GM19193 (cell line): Measurements from ENCODE around the gene WNT7B.

ENCODE experiments used
- POLR2A ChIP-seq: IDR thresholded peaks from 4 replicates; pipeline ENCODE4 v1.6.1; 2011; ENCODE audit not compliant: insufficient read depth, insufficient read length; ENCODE audit errors: extremely low read depth

Gene WNT7B

GRCh38 chr22:46001426-46002106 is 24.6 kb upstream of the WNT7B start:
- no peak for TF ChIP-seq POLR2A

DNA sequence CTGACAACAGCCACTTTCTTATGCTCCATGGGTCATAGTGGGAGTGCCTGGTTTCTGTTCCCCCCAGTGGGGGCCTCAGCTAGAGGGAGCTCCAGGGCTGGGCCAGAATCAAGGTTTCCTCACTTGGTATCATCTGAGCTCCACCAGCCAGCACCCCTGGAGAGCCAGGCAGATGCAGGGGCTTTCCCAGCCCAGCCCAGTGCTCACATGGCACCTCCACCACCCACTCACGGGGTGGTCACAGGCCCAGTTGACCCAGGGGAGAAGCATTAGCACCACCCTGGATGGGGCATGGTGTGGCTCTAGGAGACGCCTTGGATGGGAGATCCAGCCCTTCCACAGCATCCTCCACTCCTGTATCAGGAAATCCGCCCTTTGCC is 24.1 kb upstream of the WNT7B start:
- no peak for TF ChIP-seq POLR2A

DNA sequence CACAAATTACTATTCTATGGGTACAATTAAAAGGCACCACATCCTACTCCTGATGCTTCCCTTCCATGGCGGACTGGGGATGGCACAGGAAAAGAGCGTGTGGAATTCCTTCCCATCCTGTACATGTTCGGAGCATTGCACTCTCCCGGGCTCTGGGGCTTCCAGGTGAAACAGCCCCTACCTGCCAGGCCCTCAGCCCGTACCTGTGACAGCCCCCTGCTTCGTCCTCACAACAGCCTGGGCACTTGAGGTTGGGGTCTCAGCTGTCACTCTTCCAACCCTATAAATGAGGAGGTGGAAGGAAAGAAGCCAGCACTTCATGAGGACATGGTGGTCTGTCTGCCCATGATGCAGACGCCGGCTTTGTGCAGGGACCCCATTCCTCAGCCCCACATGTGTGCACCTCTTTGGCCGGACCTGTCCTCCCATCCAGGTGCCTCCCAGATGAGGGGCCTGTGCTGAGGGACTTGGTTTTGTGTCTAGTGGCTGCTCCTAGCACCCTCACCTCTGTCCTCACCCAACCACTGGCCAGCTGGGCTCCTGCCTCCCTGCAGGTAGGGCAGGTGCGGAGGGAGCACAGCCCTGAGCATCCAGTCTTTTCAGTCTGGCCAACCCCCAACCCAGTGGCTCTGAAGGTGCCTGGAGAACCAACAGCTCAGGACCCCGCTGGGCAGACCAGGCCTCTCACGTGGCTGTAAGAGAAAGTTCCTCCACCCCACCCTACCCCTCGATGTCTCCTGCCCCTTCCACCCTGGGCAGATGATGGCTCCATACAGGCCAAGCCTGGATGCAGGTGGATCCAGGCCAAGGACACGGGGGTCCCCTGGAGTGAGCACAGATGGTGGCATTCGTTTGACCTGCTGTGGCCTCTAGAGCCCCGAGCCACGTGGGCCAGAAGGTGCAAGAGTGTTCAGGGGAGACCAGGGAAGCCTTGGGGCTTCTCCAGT is 23.4 kb upstream of the WNT7B start:
- TF ChIP-seq POLR2A: no peak

DNA sequence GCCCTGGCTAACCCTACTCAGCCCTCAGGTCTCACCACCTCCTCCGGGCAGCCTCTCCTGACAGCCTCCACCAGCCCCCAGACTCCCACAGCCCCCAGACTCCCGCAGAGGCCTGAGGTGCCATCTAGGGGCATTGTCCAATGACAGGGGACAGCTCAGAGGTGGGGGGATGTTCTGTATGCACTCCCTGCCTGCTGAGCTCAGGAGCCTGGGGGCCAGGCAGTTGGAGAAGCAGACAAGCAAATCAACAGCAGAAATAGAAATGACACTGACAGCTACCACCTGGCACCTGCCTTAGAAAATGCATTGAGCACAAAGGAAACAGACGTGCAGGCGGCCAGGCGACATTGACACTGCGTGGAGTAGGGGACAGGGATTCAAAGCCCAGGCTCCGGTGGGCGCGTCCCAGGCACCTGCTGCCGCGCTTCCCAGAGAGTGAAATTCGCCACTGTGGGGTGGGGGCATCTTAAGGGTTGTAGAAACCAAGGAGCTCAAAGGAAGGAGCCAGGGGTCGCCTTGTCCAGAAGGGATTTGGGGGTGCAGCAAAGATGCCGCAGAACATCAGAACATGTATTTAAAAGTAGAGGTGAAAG is 22.5 kb upstream of the WNT7B start:
- TF ChIP-seq POLR2A: no peak

DNA sequence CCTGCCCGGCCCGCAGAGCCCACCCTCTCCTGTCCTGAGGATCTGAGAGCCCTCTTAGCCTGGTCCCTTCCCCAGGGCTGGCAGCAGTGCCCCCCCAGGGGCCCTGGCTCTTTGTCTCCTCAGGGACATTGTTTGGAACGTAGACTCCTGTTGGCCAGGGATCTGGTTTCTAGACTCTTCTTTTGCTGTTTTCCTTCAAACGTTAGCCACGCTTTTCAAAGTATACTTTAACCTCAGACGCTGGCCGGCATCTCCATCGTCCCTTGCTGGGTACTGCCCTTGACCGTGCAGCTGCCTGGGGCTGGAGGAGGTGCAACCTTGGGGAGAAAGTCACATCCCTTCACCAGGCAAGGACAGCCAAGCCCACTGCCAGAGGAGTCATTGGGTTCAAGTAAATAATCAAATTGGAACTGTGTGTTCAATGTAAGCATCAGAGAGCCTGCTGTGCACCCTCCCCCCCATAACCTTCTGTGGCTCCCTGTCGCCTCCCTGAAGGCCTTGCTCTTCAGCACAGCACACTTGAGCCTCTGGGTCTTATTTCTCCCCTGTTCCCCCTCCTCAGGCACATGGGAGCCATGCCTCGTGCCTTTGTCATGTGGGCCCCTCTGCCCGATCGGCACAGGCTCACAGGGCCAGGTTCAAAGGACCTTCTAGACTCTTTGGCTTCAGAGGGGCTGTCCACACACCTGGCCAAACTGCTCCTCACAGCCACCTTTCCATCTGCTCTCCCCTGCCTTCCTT is 21.8 kb upstream of the WNT7B start:
- no peak for TF ChIP-seq POLR2A

DNA sequence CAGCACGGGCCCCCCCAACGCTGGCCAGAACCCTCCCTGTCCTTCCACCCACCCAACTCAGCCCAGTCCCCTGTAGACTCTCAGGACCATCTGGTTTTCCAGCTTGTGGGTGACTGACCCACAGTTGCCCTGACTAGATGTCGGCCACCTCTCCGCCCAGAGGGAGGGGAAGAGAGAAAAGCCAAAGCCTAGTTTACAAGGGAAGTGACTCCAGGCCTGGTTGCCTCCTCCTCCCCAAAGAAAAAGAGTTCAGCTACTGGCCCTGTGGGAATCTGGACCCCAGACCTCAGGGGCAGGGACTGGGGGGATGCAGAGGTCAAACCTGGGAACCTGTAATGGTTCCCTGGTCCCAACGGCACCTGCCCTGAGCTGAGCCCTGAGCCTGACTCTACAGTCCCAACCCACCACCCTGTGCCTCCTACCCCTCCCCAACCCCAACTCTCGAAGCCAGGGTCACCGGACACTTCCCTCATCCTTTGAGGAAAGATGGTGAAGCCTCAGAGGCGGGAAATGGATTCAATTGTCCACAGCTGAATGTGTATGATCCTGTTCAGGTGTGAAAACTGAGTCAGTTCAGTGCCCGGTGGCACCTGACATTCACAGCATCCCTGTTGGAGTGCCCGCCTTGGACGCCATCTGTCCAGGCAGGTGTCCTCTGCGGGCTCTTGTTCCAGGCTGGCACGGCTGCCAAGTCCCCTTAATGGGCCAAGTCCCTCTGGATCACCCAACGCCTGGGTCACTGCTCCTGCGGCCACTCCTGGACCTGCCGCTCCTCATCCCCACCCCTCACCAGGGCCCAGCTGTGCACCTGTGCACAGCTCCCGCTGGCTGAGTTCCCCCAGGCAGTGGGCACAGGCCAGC is 21.0 kb upstream of the WNT7B start:
- no peak for TF ChIP-seq POLR2A

- TF ChIP-seq POLR2A: no peak
These were observed 20.3 kb upstream of the WNT7B start for GRCh38 chr22:45997077-45997776.

DNA sequence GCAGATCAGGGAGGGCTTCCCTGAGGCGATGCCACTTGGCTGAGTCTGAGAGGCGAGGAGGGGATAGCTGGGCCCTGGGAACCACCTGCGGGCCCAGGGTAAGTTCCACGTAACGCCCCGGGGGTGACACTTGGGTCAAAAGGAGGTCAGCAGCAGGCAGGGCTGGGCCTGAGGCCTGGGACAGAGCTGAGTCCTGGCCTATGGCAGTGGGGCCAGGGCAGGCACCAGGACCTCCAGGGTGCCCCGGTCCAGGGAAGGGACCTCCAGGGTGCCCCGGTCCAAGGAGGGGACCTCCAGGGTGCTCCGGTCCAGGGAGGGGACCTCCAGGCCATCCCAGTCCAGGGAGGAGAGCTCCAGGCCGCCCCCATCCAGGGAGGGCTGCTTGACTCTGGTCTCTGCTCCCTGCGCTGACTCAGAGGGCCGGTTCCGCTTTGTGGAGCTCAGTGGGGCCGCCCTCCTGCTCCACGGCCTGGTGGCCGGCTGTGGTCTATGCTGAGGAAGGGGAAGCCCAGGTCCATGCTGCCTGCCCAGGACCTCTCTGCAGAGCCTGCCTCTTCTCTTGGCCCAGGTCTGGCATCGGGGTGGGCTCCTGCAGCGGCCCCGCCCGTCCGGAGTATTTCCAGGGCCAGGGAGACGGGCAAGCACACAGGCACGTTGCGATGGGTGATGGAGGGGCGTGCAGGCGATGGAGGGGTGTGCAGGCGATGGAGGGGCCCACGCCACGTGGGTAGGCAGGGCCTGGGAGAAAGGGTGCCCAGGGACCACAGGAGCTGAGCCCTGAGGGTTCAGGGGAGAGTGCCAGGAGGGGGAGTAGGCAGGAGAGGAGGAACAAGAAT is 19.5 kb upstream of the WNT7B start:
- TF ChIP-seq POLR2A: no peak

DNA sequence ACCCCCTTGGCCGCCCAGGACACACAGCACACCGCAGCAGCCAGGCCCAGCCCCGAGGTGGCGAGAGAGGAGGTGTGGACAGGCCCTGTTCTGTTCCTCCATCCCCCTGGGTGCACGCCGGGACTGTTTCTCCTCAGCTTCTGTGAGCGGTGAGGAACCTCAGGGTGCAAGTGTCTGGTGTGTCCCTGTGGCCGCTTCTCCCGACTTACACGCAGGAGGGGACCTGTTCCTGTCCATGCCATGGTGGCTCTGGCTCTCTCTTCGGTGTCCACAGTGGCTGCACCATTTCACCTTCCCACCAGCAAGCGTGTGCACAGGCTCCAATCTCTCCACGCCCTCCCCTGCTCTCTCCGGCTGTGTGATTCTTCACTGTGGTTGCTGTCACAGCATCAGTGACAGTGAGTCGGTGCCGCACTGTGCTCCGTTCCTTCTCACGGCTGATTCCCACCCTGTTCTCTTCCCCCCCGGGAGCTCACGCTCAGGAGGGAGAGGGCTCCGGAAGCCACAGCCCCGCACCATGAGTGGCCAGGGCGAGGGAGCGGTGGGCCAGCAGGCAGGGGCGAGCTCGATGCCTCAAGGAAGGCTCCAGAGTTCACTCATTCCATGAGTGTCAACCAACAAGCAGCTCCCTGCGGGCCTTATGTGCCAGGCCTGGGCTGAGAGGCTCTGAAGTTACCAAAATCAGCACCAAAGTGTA is 18.6 kb upstream of the WNT7B start:
- no peak for TF ChIP-seq POLR2A

DNA sequence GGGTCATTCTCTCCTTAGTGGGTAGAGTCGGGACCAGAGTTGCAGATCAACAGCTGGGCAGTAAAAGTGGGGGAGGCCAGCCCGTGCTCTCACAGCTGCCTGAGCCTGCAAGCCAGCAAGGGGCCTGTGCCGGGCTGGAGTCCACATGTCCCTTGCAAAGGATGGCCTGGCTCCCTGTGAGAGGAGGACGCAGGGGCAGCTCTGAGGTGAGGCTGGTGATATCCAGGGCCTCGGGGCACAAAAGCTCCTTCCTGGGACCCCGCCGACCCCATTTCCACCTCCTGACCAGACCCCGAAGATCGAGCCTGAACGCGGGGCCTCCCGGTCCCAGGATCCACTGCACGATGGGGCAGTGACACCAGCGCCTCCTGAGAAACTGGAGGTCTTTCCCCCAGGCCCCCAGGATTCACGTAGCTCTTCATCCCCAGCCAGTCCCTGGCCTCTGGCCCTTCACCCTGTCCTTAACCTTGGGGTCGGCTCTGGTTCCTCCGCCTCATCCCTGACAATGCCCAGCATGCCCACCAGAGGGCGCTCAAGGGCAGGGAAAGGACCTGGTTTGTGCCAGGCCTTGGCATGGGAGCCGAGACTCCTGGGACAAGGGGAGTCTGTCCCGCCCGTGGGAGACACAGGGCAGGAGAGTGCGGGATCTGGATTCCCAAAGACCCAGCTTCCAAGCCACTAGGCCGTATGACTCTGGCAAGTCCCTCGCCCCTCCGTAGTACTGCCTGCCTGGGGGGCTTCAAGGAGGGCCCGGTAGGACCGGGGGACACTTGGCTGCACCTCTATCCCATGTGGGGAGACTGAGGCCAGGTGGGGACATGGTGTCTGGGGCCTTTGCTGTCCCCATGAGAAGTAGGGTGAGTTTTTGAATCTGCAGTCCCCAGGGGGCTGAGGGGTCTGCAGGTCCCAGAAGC is 17.8 kb upstream of the WNT7B start:
- no peak for TF ChIP-seq POLR2A

DNA sequence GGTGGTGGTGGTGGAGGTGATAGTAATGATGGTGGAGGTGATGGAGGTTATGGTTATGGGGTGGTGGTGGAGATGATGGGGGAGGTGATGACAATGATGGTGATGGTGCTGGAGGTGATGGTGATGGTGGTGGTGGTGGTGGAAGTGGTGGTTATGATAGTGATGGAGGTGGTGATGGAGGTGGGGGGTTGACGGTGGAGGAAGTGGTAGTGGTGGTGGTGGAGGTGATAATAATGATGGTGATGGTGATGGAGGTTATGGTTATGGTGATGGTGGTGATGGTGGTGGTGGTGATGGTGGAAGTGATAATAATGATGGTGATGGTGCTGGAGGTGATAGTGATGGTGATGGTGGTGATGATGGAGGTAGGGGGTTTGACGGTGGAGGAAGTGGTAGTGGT is 16.9 kb upstream of the WNT7B start:
- no peak for TF ChIP-seq POLR2A
